ENCODE data around the gene FXN.
"Not testable (repeated sequence)": the region's sequence is repeated elsewhere in the genome, so short reads cannot be mapped to it uniquely, and the experiment has no call there.

Gene FXN

DNA sequence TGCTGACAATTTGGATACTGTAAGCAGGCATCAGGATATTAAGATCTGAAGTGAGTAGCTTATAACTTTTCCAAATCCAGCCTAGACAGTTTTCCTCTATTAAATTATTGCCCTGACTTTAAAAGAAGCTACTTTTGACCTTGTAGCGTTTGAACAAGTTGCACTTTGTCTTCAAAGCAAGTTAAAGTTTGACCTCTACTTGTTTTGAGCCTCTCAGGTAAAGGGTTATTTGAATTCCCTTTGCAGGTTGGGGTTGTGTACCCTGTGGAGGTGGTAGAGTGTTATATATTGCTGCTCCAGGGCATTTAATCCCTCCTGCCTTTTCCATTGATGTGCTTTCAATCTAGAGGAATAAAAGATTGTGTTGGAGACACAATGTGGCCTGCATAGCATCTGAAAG is 30.1 kb downstream of the FXN start:
- no peak for DNase-seq

DNA sequence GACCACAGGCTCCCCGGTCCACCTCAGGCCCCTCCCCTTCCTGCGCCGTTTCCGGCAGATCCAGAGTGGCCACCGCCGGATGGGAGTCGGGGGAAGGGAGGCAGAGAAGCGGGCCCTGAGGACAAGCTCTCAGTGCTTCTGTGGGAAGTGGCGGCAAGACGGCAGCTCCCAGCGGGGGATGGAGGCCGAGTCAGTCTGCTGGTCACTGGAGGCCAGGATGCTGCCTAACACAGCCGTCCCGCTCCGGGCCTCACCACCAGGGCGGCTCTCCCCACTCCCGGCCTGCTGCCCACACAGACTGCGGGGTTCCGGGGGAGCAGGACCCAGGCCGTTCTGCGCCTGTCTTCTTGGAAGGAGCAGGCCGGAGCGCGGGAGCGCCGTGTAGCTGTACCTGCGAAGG is 31.4 kb downstream of the FXN start:
- DNase-seq: no peak

DNA sequence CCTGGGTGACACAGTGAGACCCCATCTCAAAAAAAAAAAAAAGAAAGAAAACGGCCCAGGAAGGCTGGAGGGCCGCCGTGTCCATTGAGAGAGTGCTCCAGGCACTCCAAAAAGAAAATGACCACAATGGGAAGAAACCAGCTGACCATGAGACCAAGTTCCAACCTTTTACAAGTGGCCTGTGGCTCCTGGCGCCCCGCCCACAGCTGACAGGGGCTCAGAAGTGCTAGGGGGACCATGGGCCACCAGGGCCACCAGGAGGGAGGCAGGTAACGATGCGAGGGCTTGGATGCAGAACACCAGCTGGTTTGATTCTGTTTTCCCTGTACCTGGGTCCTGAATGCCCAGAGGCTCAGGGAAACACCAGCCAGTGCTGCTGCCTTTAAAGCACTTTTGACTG is 34.6 kb downstream of the FXN start:
- DNase-seq: no peak

DNA sequence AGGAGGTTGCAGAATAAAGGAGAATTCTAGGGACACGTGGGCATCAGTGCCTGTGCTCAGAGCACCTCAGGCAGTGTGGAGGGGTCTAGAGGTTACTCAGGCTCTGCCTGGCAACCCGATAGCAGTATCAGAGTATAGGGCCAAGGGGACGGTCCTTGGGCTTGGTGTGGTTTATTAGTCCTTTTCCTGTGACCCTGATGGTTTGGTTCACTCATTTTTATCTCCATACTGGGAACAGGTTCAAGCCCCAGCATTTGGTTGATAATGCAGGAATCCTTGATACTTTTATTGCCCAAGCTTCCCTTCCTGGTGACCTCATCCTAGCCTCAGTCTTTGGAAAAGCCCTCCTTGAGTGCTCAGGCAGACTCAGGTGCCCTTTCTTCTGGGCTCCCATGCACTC is 35.5 kb downstream of the FXN start:
- no peak for DNase-seq

DNA sequence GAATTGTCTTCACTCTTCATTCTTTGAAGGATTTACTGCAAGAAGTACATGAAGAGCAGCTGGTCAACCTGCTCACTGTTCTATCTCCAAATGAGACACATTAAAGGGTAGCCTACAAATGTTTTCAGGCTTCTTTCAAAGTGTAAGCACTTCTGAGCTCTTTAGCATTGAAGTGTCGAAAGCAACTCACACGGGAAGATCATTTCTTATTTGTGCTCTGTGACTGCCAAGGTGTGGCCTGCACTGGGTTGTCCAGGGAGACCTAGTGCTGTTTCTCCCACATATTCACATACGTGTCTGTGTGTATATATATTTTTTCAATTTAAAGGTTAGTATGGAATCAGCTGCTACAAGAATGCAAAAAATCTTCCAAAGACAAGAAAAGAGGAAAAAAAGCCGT is 37.6 kb downstream of the FXN start:
- no peak for DNase-seq

DNA sequence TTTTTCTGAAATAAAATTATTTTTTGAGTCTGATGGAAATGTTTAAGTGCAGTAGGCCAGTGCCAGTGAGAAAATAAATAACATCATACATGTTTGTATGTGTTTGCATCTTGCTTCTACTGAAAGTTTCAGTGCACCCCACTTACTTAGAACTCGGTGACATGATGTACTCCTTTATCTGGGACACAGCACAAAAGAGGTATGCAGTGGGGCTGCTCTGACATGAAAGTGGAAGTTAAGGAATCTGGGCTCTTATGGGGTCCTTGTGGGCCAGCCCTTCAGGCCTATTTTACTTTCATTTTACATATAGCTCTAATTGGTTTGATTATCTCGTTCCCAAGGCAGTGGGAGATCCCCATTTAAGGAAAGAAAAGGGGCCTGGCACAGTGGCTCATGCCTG is 39.2 kb downstream of the FXN start:
- no peak for DNase-seq

DNA sequence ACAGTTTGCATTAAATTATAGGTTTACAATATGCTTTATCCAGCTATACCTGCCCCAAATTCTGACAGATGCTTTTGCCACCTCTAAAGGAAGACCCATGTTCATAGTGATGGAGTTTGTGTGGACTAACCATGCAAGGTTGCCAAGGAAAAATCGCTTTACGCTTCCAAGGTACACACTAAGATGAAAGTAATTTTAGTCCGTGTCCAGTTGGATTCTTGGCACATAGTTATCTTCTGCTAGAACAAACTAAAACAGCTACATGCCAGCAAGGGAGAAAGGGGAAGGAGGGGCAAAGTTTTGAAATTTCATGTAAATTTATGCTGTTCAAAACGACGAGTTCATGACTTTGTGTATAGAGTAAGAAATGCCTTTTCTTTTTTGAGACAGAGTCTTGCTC is 41.0 kb downstream of the FXN start:
- no peak for DNase-seq

DNA sequence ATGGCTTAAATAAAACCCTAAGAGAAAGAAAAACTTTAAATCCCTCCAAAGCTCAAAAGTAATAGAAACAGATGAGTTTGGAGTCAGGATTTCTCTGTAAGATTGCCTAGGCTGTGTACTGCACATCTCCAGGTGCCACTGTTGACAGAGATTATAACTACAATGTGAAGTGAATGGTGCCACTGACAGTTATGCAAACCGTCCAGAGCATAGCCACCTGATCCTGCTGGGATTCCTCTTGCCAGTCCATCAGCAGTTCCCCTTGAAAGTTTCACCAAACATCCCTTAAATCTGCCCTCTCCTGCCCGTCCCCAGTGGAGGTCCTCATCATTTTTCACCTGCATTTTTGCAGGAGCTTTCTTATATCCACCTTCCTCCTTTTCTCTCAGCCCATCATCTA is 42.5 kb downstream of the FXN start:
- no peak for DNase-seq

DNA sequence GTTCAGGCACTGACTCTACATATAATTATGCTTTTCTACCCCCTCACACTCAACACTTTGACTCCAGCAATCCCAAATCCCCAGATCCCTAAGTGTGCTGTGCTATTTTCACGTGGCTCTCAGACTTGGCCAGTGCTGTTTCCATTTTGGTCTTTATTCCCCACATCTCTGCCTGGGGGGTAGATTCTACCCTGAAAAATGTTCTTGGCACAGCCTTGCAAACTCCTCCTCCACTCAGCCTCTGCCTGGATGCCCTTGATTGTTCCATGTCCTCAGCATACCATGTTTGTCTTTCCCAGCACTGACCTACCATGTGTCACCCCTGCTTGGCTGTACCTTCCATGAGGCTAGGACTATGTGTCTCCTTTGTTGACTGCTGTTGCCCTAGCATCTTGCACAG is 43.0 kb downstream of the FXN start:
- no peak for DNase-seq

DNA sequence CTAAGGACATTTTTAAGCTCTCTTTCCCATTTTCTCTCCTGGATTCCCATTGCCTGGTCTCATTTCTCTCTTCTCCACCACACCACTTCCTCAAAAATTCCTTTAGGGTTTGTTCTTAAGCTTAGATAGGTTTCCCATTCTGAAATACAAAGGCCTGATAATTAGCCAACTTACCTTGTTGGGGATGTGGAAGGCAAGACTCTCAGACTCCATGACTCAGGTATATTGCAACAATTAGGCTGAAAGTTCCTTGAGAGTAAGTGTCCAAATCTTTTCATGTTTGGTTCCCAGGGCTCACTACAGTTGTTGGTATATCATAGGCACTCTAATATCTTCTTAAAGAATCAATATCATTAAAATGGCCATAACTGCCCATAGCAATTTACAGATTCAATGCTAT is 43.6 kb downstream of the FXN start:
- no peak for DNase-seq

DNA sequence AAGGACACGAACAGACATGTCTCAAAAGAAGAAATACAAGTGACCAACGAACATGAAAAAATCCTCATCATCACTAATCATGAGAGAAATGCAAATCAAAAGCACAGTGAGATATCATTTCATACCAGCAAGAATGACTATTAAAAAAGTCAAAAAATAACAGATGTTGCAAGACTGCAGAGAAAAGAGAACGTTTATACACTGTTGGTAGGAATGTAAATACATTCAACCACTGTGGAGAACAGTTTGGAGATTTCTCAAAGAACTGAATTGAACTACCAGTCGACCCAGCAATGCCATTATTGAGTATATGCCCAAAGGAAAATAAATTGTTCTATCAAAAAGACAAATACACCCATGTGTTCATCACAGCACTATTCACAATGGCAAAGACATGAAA is 45.7 kb downstream of the FXN start:
- DNase-seq: no peak

DNA sequence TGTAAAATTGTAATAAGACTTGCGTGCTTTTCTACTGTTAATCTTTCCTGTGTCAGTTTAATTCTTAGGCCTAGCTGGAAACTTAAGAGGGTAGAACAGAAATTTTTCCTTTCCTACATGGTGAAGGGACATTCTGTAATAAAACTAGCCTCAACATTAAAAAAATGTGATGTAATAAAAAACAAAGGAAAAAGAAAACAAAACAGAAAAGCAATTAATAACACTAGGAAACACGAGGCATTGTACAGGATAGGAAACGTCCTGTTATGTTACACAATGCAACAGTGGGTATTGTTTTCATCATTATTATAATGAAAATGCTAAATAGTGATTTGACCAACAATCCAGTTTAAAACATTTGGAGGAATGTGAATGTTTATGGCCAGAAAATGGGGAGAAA is 47.8 kb downstream of the FXN start:
- DNase-seq: no peak

DNA sequence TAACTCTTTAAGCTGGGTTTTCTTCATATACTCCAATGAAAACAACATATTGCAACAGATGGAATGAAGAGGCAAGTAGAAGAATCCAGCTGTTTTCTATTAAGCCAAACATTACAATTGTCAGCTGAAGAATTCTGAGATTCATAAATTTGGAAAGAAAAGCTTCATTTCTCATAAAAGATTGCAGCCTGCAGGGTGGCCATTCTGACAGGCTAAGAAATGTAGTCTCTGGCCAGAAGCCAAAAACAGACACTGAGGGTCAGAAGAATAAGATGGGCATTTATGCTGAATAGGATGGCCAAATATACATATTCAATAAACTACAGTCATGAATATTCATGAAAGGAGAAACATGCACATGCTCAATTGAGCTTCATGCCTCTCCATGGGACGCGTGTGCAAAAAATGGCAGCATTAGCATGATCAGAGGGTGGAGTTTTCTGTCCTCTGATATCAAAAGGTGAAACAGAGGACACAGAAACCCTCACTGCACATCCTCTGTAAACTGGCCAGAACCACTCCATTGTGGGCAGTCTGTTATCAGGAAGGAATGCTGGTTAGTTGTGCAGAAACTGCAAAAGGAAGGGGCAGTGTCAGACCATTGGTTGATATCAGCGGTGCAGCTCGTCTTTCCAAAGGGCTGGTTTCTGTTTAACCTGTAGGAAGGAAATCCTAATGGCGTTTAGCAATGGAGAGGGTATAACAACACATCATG is 50.2 kb downstream of the FXN start:
- peak; percentile 16 for DNase-seq

DNA sequence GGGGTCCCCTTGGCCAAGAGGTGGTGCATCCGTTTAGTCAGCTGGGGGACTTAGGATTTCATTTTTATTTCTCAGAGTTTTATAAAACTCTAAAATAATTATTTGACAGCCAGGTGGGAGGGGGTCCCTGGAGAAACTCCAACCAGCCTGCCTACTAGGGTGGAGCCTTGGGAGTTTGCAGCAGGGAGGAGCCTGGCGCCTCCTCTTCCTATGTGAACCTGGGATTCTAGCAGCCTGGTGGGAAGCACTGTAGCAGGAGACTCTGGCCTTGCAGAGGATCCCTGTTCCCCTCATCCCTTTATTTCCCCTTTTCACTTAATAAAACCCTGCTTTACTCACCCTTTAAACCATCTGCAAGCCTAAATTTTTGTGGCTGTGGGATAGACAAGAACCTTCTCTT is 50.8 kb downstream of the FXN start:
- DNase-seq: no peak

DNA sequence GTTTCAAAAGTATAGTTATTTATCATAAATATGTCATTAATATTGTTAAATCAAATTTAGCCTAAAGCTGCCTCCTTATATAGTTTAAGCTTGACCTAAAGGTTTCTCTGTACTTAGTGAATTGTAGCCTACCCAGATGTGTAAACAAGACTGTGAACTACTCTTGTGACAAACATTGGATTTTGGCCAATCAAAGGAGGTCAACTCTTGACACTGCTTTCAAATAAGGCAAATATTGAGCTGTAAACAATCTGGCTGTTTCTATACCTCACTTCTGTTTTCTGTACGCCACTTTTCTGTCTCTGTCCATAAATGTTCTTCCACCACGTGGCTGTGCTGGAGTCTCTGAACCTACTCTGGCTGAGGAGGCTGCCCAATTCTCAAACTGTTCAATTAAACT is 51.2 kb downstream of the FXN start:
- DNase-seq: no peak

DNA sequence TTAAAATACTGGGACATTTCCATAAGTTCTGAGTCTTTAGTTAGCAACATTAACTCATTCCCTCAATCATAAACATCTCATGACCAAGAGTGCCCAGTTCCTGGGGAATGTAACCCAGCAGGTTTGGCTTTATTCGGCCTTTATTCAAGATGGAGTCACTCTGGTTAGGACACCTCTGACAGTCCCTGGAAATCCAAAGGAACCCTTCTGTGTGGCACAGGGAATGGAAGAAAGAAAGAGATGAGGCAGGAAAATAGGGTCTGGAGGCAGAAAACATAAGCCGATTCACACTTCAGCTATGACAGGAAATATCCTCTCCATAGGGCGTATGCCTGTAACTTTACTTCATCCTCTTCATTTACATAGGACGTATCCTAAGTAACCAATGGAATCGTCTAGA is 53.5 kb downstream of the FXN start:
- no peak for DNase-seq

DNA sequence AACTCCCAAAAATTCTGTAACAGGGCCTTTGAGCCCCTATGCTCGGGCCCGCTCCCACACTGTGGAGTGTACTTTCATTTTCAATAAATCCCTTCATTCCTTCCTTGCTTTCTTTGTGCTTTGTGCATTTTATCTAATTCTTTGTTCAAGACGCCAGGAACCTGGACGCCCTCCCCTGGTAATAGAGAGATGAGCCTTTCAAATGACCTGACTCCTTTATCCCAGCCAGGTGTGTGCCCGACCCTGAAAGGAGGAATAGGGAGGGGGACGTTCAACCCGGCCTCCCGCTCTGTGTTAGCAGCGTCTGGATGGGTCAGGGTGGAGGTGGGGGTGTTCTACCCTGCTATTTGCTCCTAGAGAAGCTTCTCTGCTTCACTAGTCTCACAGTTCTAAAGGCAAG is 53.9 kb downstream of the FXN start:
- peak; percentile 22 for DNase-seq

DNA sequence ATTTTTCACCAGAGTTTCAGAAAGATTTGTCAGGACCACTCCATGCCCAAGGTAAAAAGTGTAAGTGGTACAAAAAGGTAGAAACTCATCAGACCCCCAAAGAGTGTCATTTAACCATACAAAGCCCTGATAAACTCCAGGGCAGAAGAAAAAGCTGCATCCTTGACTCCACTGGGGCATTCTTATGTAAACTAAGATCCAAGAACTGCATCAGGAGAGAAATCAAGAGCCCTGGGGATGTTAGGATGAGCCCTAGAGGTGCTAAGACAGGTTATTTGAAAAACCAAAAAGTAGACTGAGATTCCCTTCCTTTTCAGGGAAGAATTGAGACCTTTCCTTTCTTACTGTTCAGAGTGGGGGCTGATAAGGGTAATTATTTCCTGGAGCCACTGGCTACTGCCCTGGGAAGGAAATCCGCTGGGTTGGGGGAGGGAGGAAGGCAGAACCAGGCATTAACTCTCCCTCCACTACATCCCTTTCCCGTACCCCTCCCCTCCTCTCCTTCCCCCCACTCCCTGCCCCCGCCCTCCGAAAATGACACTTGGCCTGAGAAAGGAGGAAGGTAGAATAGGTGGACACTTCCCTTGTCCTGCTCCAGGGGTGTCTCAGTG is 54.7 kb downstream of the FXN start:
- DNase-seq: no peak

DNA sequence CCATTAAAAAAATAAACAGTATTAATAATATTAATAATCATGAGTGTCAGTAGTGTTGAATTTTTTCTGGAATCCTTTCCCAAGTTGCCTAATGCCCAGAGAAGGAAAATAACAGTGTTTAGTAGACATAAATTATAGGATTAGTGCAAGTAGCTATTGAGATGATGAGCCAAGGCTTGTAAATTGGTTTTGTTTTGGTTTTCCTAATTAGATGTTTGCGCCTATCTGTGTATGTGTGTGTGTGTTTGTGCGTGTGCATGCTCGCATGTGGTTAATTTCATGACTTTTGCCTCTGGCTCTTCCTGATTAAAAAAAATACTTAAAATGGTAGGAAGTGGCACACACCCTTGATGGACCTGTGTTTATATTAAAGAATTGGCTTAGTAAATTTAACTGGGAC is 55.4 kb downstream of the FXN start:
- DNase-seq: no peak

DNA sequence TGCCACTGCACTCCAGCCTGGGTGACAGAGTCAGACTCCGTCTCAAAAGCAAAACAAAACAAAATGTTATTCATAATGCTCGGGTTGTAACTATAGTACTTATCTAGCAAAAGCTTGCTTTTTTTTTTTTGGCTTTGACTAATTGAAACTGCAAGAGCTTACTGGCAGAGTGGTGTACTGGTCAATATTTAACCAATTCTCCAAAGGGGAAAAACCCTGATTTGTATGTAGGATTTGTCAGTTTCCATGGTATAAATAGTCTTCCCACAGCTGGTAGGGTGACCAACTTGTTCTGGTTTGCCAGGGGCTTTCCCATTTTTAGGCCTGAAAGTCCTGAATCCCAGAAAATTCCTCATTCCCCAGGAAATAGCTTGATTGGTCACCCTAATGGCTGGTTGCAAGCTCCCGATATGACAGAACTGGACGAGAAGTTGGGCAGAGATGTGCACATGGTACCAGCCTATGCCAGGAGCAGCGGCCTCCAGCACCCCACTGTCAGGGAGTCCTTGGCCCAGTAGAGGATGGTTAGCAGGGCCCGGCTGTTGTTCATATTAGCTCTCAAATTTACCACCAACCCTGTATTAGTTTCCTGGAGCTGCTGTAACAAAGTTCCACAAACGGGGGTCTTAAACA is 58.0 kb downstream of the FXN start:
- DNase-seq: no peak

DNA sequence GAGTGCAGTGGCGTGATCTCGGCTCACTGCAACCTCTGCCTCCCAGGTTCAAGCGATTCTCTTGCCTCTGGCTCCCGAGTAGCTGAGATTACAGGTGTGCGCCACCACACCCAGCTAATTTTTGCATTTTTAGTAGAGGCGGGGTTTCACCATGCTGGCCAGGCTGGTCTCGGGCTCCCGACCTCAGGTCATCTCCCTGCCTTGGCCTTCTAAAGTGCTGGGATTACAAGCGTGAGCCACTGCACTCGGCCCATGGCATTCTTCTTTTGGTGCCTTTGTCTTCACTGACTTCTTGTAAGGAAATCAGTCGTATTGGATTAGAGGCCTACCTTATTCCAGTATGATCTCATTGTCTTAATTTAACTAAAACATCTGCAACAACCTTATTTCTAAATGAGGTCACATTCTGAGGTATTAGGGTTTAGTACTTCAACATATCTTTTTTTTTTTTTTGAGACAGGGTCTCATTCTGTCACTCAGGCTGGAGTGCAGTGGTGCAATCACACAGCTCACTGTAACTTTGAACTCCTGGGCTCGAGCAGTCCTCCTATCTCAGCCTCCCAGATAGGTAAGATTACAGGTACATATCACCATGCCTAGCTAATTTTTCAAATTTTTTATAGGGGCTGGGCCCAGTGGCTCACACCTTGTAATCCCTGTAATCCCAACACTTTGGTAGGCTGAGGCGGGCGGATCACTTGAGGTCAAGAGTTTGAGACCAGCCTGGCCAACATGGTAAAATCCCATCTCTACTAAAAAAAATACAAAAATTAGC is 59.0 kb downstream of the FXN start:
- DNase-seq: not testable (repeated sequence)

DNA sequence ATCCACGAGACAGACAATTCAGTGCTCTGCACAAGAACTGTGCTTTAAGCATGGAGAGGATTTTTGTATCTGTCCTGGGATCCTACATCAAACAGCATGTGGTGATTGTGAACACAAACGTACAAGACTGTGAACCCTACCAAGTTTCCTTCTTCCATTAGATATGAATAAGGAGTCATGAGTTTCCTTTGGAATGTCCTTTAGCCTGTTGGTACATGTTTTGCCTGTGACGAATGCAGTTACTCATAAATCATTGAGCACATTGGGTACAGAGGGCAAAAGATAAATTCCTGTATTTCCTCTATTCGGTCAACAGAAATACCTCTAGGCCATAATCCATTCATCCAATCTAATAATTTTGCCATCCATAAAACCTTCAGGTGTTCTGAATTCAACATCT is 61.5 kb downstream of the FXN start:
- DNase-seq: no peak

DNA sequence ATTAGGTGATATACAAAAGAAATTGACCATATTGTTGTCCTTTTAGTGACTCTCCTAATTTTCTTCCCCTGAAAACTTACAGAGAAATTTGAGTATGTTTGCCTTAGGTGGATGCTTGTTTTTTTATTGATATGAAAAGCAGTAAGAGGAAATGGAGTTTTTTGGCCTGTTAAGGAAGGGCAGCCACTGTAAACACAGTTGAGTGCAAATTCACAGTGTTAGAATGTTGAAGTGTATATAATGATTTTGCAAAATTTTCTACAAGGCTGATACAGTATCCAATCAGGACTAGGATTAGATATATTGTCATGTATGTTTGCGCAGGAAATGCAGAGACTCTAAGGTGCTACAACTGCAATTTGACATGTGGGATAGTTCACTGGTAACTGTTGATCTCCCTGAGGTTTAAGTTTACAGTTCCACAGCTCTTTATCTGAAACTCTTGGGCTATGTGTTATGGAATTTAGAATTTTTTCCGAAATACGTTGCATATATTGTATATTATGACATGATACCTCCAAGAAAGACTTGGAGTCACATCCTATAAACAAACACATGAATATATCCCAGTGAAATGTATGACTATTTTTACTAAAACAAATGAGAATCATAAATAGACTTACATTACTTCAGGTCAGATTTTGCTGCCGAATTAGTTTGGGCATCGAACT is 62.5 kb downstream of the FXN start:
- no peak for DNase-seq

Data from right kidney (tissue), 1 donor.